Heart right ventricle (tissue), 16 donors: Measurements from ENCODE around the gene PAK6. TPM values are rescaled to one million over a fixed set of nuclear protein-coding genes. Genes with fewer than 3 reads are reported as not detected.

Experiments used
- ATAC-seq, 8 donors: fragments of 200-7000 bp; cut with Tn5 transposase; one replicate each; pipeline ENCODE4 v1.9.1; 2020; ENCODE audit warnings: mild to moderate bottlenecking in 8 of 8, moderate library complexity in 8 of 8, moderate number of reproducible peaks in 1 of 8
- DNase-seq, 2 donors: peaks; one replicate each; pipeline ENCODE4 v3.0.0-alpha.2; 2020
- H3K27ac ChIP-seq, 10 donors: fragments of 200-600 bp; sonication (generic) in 2 of 10; one replicate each; pipeline versions ENCODE4 v1.5.0 to v1.8.0; 2020 to 2022; ENCODE audit warnings: mild to moderate bottlenecking in 3 of 10
- H3K27me3 ChIP-seq, 7 donors: fragments of 200-600 bp; one replicate each; pipeline ENCODE4 v1.8.0; 2021 to 2022; ENCODE audit warnings: mild to moderate bottlenecking in 2 of 7
- H3K36me3 ChIP-seq, 9 donors: fragments of 200-600 bp; sonication (generic) in 1 of 9; one replicate each; pipeline versions ENCODE4 v1.5.0 to v1.8.0; 2020 to 2022; ENCODE audit warnings: mild to moderate bottlenecking in 2 of 9
- H3K4me1 ChIP-seq, 9 donors: fragments of 200-600 bp; sonication (generic) in 1 of 9; one replicate each; pipeline versions ENCODE4 v1.5.0 to v1.8.0; 2020 to 2022; ENCODE audit warnings: mild to moderate bottlenecking in 4 of 9
- H3K4me3 ChIP-seq, 10 donors: fragments of 200-600 bp; sonication (generic) in 2 of 10; one replicate each; pipeline versions ENCODE4 v1.5.0 to v1.8.0; 2020 to 2022; ENCODE audit warnings: mild to moderate bottlenecking in 7 of 10, moderate library complexity in 2 of 10
- H3K9me3 ChIP-seq, 11 donors: fragments of 200-600 bp in 10 of 11; sonication (generic) in 2 of 11; one replicate each; pipeline versions ENCODE4 v1.5.0 to v1.8.0; 2013 to 2022; ENCODE audit warnings: mild to moderate bottlenecking in 2 of 11, control low read depth in 1 of 11, moderate library complexity in 1 of 11
- CTCF ChIP-seq, 9 donors: fragments of 200-600 bp; sonication (generic) in 2 of 9; IDR thresholded peaks; one replicate each; pipeline versions ENCODE4 v1.5.0 to v1.8.0; 2021 to 2022; ENCODE audit warnings: antibody characterized with exemption in 9 of 9, mild to moderate bottlenecking in 5 of 9, moderate library complexity in 1 of 9
- WGBS, 2 donors: extraction: QIAGEN DNeasy Blood & Tissue Kit; methylation state at CpG; one replicate each; pipeline ENCODE4 v1.1.7; 2013; ENCODE audit warnings: inconsistent platforms in 1 of 2; 5-methylcytosine and 5-hydroxymethylcytosine counted together
- intact Hi-C, 10 donors: fragments of 100-400 bp; cut with DNase I; formaldehyde crosslinking; loops; one replicate each; pipeline versions ENCODE4 v1.11.1 to v1.14.2; 2022
- polyA plus RNA-seq, 2 donors: library from polyadenylated mRNA; stranded (reverse); fragments of 200-250 nt; gene quantifications; one replicate each; pipeline ENCODE4 v1.2.3, GENCODE V29; 2013
- total RNA-seq, 10 donors: library from RNA; stranded (reverse); fragmentation: NEBNext Ultra II Directional in 3 of 10; extraction: Animal tissue kit (Norgen Biotek cat#: 25700) in 3 of 10; gene quantifications; one replicate each; pipeline versions ENCODE4 v1.2.1 to v1.2.4, GENCODE V29; 2021 to 2023
- donor health status: Arrhythmogenic right ventricular cardiomyopathy.
- donor health status: ischemic (EF 13 %, LVEDD 7.1; RV severe dilation, severe dysfunction).
- donor health status: healthy with polysubstance abuse.
- donor health status: DM: no; HTN: yes; CAD: no.
- donor health status: DM: no; HTN: no; CAD: no.
- donor health status: ischemic (EF 25% LVEDD 6.9; RV normal size, moderate dysfunction).
- donor health status: ischemic (EF 25% LVEDD 5.7; RV mildly dilated, moderate dysfunction).
- donor health status: healthy.
- donor health status: DM: yes; HTN: yes; CAD: no.
- donor health status: Ischemic cardiomyopathy.
- donor health status: ischemic (EF 35%, LVEDD 5.7; RV mildly dilated, moderate dysfunction).
- donor health status: nonischemic (EF 11% LVEDD 7.7; RV severe dilation, severe dysfunction).
- donor health status: DM: yes; HTN: yes; CAD: no.
- donor health status: PGD.
- donor health status: ischemic (EF 29% LVEDD 5.4; RV normal size, mild dysfunction).
- donor health status: nonischemic (EF 23%, LVEDD 6.1; RV moderate dilation, normal function).

Gene PAK6
- total and polyA plus RNA-seq, 12 donors, result 0.48 to 14.1 (median 7.4) TPM

- no peaks in the 10 kb centered on the region for H3K27me3 ChIP-seq
- no peak overlapping the region for H3K27ac ChIP-seq
- H3K9me3 ChIP-seq, result no peaks in the 10 kb centered on the region
- 87 to 97% methylated on average over 1 of the region's 1 CpG for WGBS, 2 donors
- intact Hi-C loops, result no loop called here
- ATAC-seq (no peak), DNase-seq (no peak)
- H3K4me3 ChIP-seq, result no peak overlapping the region
- TF ChIP-seq CTCF (IDR thresholded peaks at IDR 0.05), result no peak
- no peaks in the 10 kb centered on the region for H3K4me1 ChIP-seq
- H3K36me3 ChIP-seq, result peaks cover 0 to 28% (median 0%) of the 10 kb centered on the region in 9 donors
Measured at GRCh38 chr15:40198355-40199085, 40.3 kb upstream of the PAK6 start.

- Histone ChIP-seq H3K36me3 (peaks cover 0 to 48% (median 0%) of the 10 kb centered on the region in 9 donors), H3K4me1 (no peaks in the 10 kb centered on the region), H3K27me3 (no peaks in the 10 kb centered on the region), H3K9me3 (no peaks in the 10 kb centered on the region), H3K4me3 (no peak overlapping the region), H3K27ac (no peak overlapping the region)
- WGBS, 2 donors, result 66 to 76% methylated on average over 1 of the region's 1 CpG
- TF ChIP-seq CTCF (IDR thresholded peaks at IDR 0.05), result no peak
- ATAC-seq, result peak in 2 of 8 donors; percentile 55 to 66
- no peak for DNase-seq
- intact Hi-C loops, result loop anchor here in 1 of 10 donors (10.0 kb wide), 1 partner anchor 89 kb away; no protein-coding TSS in a partner anchor
Measured at GRCh38 chr15:40204100-40204499, 34.8 kb upstream of the PAK6 start.

GRCh38 chr15:40217166-40217824 is 21.6 kb upstream of the PAK6 start:
- 50 to 52% methylated on average over 6 of the region's 6 CpGs for WGBS, 2 donors
- peak; percentile 68 to 92 (median 87) for TF ChIP-seq CTCF (IDR thresholded peaks at IDR 0.05)
- DNase-seq, result peak in 1 of 2 donors; percentile 67

GRCh38 chr15:40219801-40220200 is 19.1 kb upstream of the PAK6 start:
- H3K9me3 ChIP-seq, result no peaks in the 10 kb centered on the region
- no peak overlapping the region for H3K27ac ChIP-seq
- ATAC-seq, result no peak
- H3K4me1 ChIP-seq, result no peaks in the 10 kb centered on the region
- TF ChIP-seq CTCF (IDR thresholded peaks at IDR 0.05), result no peak
- H3K36me3 ChIP-seq, result peaks cover 0 to 43% (median 0%) of the 10 kb centered on the region in 9 donors
- 92 to 95% methylated on average over 1 of the region's 1 CpG for whole genome bisulfite sequencing, 2 donors
- no peaks in the 10 kb centered on the region for H3K27me3 ChIP-seq
- H3K4me3 ChIP-seq, result no peak overlapping the region
- DNase-seq, result no peak
- intact Hi-C loops, result loop anchor here in 6 of 10 donors (2.0 to 10.0 kb wide), 6 partner anchors 52 to 202 kb away; no protein-coding TSS in a partner anchor

More at GRCh38 chr15:40217166-40217824, 21.6 kb upstream of the PAK6 start:
- Histone ChIP-seq H3K27ac (no peak overlapping the region), H3K9me3 (no peaks in the 10 kb centered on the region), H3K27me3 (no peaks in the 10 kb centered on the region), H3K4me1 (no peaks in the 10 kb centered on the region), H3K4me3 (no peak overlapping the region), H3K36me3 (peaks cover 0 to 66% (median 0%) of the 10 kb centered on the region in 9 donors)
- ATAC-seq, result peak; percentile 80 to 92 (median 82)
- intact Hi-C loops, result loop anchor here in 9 of 10 donors (1.0 to 10.0 kb wide), 9 partner anchors 54 to 205 kb away; no protein-coding TSS in a partner anchor
